HG02759 (cell line): ENCODE measurements around the gene KIRREL3.
"Not testable (repeated sequence)": the region's sequence is repeated elsewhere in the genome, so short reads cannot be mapped to it uniquely, and the experiment has no call there.

Experiments used
- ATAC-seq: cut with Tn5 transposase; IDR thresholded peaks from one replicate; pipeline ENCODE4 v1.9.1; 2021; ENCODE audit warnings: mild to moderate bottlenecking, moderate library complexity; ENCODE audit not compliant: unreplicated experiment

Gene KIRREL3

DNA sequence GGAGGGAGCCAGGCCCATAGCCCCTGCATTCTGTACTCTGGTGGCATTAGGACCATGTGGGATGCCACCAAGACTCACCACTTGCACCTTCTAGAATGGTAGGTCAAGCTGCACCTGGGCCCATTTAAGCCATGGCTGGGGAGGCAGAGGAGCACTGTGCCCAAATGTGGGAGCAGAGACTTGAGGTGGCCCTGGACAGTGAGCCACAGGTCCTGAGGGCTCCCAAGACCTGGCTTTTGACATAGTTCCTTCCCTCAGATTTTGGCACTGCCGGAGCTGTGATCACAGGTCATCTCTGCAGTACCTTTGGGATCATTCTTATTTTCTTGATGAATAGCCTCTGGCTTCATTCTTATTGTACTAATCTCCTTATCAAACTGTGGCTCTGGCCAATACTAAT is 601.8 kb downstream of the KIRREL3 start:
- no peak for ATAC-seq

DNA sequence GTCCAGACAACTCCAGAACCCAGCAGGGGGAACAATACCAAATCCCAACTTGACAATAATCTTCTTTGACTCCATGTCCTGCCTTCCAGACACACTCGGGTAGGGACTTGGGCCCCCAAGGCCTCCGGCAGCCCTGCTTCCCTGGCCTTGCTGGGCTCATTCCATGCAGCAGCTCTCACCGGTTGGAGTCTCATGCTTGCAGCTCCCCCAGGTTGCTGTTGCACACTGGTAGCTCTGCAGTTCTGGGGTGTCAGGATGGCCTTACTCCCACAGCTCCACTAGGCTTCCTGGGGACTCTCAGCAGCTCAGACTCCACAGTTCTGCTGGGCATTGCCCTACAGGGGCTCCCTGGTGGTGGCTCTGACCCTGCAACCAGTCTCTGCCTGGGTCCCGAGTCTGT is 602.3 kb downstream of the KIRREL3 start:
- no peak for ATAC-seq

DNA sequence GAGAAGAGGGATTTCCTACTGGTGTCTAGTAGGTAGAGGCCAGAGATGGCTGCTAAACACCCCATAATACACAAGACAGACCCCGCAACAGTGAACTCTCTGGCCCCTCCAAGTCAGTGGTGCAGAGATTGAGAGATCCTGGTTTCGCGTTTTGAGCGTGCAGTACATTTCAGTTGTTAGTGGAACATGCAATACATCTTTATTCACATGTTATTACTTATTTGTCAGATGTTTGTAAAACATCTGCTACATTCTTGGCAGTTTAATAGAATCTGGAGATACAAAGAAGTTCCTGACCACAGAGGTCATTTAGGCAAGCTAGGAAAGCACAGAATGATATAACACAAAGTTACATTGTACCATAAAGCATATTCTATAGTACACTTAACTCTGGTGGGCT is 603.6 kb downstream of the KIRREL3 start:
- ATAC-seq = no peak

DNA sequence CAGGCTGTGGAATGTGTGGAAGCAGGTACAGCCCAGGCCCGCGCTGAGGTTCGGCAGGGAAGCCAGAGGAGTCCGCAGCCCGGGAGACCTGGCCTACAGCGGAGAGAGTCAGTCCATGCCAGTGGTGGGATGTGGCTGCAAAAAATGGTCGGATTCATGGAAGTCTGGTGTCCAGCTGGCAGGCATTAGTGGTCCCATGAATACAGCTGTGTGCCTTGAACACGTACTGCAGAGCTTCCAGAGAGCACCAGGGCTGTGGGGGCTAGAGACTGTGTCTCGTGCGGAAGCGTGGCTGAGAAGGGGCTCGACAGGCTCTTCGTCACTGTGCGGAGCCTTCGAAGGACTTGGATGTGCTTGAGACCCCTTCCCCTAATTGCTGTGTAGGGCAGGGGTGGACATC is 604.3 kb downstream of the KIRREL3 start:
- ATAC-seq = not testable (repeated sequence)

DNA sequence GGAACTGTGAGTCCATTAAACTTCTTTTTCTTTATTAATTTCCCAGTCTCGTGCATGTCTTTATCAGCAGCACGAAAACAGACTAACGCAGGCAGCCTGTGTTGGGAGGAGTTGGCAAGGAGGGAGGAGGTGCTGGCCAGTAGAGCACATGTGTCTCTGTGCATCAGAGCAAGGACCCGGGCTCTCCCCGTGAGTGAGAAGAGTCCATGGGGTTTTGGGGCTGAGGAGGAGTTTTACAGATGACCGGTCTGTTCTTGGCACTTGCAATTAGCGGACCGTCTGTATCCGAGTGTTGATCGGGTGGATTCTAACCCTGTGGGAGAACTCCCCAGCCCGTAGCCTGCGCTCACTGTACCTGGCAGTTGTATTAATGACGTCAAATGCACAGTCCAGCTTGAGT is 604.8 kb downstream of the KIRREL3 start:
- ATAC-seq = not testable (repeated sequence)

DNA sequence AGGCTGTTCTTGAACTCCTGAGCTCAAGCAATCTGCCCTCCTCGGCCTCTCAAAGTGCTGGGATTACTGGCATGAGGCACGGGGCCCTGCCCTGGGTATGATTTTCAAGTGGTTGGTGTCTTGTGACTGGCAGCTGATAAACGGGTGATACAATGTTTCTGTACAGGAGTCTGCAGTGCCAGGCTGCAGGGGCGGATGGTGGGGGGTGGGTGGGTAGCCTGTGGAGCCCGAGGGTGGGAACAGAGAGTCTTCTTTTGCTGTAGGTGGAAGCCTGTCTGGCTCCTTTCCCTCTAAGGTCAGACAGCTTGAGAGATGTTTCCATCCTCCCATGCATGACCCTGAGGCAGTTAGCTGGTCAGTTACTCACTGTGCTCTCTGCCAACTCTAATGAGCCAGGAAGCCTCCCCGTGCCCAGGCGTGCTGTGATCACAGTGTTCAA is 605.9 kb downstream of the KIRREL3 start:
- ATAC-seq = not testable (repeated sequence)

DNA sequence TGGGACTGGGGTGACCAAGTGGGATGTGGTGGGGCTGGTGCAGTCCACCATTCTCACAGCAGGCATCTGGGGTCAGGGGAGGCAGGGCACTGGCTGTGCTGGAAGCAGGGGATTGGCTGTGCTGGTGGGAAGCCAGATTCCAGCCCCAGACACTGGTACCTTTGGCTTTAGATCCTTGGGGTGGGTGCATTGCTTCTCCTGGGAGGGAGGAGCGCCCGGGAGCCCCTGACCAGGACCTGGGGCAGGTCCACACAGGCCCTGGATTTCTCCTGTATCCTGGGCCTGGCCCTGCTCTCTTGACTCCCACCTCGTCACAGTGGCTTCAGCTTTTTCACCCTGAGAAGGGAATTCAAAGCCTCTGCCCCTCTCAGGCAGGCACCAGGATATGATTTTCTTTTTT is 606.5 kb downstream of the KIRREL3 start:
- no peak for ATAC-seq

DNA sequence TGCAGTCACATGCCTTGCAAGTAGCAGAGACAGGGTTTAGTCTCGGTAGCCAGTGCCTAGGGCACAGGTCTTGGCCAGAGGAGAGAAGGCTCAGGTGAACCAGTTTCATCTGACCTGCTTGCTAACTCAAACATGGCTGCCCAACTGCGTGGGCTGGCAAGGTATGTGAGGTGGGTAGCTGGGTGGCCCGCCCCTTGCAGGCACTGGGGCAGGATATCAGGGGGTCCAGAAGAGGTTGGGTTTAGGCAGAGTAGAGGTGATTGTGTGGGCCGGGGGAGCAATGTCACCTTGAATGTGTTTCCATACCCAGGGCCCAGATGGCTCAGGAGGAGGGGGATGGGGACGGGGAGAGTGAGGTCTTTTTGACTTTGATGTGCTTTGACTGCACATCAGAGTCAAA is 607.4 kb downstream of the KIRREL3 start:
- no peak for ATAC-seq

DNA sequence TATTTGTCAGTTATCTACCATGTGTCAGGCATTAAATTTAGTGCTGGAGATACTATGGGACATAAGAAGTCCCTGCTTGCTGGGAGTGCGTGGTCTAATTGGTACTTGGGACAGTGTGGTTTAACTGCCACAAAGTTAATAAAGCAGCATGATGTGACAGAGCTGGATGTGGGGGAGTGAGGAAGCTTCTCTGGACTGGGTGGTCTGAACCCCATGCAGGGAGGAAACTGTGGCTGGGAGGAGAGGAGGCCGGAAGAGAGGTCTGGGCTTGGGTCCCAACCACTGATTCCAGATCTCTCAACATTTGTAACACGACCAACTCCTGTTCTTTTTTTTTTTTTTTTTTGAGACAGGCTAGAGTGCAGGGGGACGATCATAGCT is 607.9 kb downstream of the KIRREL3 start:
- peak; percentile 30 for ATAC-seq

DNA sequence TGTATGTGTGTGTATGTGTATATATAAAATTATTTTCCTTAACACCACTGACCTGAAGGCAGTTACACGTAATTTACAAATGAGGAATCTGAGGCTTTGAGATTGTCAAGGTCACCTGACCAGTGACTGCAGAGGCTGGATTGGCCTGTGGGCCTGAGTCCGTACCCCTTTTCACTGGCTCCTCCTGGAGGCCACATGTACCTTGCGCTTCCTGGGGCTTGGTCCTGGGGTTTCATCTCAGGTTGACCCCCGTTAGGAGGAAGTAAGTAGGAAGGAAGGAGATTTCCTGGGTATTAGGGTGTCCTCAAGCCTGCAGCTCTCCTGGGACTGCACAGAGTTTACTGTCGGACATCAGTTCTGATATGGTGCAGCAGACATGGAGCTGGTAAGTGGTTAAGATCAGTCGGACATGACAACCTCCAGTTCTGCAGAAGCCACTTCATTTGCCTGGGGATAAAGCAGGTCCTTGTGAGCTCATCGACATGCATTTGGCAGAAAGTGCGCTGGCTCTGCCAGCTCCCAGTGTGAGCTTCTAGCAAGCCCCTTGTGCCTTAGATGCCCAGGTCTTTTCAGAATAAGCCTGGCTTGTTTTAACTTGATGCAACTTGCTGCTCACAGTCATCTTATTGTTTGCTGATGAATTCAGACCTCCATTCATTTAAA is 608.5 kb downstream of the KIRREL3 start:
- peak; percentile 76 for ATAC-seq

DNA sequence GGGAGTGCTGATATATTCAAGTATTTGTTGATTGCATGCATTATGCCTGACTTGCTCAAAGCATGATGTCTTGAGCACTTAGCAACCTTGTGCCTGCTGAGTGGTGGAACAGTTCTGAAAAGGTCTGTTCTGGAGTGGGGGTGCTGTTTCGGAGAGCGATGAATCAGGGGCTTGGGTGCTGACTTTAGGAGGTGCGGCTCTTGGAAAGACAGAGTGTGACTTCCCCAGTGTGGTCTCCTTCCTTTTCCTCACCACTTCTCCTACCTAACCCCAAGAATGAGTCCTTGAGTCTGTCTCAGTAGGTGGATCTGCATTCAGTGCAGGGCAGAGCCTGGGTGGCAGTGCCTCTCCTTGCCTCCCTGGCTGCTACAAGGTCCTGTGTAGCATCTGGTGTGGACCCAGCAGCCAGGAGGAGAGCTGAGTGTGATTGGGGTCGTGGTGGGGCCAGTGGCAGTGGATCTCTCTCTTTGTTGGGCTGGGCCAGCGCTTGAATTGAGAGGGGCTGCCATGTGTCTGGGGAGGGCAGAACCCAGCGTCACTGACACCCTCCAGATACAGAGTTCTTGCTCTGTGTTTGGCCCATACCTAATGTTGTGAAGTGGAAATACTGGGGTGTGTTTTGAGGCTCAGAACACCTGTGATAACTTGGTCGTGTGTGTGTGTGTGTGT is 609.1 kb downstream of the KIRREL3 start:
- no peak for ATAC-seq

DNA sequence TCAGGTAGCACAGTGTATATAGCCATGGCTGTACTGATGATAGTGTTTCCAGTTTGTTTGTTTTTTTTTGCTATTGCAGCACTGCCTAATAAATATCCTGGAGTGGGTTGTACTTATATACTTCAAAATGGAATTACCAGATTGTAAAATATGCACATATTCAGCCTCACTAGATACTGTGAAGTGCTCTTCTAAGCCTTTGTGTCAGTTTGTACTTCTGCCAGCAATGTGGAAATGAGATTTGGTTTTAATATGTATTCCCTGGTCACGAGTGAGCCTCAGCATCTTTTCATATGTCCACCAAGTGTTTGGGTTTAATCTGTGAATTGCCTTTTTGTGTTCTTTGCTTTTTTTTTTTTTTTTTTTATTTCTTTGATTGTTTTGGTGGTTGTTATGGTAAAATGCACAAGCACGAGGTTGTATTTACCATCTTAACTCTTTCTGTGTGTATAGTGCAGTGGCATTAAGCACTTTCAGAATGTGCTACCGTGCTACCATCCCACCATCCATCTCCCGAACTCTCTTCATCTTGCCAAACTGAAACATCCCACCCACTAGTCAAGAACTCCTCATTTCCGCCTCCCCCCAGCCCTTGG is 610.2 kb downstream of the KIRREL3 start:
- no peak for ATAC-seq

DNA sequence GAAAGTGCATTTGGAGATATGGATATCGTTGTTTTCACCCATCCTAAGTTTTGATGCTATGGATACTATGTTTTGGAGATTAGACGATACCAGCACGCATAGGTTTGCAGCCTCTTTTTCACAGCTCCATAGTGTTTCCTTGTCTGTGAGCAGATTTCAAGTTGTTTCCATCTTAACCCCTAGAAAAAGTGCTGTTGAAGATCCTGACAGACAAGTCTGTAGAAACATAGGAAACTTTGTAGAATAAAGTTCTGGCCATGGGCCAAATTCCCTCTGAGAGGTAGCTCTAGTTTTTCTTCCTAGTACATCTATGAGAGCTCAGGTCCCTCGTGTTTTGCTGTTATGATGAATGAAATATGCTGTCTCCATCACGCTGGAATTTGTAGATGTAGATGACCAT is 612.7 kb downstream of the KIRREL3 start:
- ATAC-seq = no peak

DNA sequence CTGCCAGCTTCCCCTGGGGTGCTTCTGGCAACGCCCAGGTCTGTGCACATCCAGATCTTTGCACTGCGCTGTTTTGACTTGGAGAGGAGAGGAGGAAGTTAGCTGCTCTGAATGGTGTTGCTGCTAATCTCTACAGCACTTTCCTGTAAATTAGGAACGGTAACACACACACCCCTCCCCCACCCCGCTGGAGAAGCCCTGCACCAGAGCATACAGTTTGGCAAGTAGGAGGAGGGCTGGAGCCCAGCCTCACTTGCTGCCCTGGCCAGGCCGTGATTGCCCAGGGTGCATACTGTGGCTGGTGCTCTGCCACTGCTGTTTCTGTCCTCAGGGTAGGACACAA is 613.9 kb downstream of the KIRREL3 start:
- not testable (repeated sequence) for ATAC-seq

DNA sequence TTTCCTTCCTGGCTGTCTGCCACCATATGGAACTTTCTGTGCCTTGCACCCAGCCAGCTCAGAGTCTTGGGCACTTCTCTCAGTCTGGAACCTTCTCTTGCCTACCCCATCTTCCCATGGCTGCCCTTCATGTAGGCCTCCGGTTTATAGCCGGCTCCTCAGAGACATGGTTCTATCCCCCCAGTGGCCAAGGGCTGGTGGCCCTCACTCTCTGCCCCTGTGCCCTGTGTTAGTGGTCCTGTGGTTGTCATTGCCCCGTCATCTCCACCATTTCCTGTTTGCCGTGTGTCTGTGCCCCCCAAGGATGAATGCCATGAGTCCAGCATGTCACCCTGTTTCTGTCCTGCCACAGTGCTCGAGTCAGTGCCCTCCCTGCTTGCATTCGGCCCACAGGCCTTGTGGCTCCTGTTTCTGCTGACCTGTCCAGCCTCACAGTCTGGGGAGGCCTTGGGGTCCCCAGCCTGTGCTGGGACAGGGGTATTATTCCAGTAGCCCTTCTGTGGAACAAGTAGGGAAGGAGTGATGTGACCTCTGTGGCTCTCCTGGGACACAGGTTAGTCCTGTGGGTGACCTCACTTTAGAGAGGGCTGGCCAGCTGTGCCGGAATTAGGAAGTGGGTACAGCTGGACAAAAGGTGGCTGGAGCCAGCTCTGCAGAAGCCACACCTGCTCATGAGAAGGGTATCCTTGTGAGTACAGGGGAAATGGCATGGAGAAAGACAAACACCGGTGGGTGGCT is 614.4 kb downstream of the KIRREL3 start:
- ATAC-seq = no peak

DNA sequence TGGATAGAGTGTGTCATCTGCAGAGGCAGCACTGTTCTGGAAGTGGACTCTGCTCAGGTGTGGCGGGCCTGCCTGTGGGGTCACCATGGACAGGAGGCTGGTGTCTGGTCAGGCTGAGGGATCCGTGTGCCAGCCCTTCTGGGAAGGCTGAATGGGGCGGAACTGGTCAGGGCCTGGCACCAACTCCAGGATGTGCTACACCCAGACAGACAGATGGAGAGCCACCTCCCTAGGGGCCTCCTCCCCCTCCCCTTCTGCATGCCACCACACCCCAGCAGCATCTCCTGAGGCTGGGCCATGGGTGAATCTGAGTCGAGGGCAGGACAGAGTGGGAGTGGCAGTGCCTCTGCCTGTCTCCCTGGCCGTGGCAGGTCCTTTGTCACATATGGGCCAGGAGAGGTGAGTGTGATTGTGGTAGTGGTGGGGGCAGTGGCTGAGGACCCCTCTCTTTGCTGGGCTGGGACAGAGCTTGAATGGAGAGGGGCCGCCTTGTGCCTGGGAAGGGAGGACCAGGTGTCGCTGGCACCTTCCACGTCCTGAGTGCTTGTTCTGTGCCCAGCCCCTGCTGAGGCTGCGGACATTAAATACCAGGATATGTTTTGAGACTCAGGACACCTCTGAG is 616.0 kb downstream of the KIRREL3 start:
- no peak for ATAC-seq

DNA sequence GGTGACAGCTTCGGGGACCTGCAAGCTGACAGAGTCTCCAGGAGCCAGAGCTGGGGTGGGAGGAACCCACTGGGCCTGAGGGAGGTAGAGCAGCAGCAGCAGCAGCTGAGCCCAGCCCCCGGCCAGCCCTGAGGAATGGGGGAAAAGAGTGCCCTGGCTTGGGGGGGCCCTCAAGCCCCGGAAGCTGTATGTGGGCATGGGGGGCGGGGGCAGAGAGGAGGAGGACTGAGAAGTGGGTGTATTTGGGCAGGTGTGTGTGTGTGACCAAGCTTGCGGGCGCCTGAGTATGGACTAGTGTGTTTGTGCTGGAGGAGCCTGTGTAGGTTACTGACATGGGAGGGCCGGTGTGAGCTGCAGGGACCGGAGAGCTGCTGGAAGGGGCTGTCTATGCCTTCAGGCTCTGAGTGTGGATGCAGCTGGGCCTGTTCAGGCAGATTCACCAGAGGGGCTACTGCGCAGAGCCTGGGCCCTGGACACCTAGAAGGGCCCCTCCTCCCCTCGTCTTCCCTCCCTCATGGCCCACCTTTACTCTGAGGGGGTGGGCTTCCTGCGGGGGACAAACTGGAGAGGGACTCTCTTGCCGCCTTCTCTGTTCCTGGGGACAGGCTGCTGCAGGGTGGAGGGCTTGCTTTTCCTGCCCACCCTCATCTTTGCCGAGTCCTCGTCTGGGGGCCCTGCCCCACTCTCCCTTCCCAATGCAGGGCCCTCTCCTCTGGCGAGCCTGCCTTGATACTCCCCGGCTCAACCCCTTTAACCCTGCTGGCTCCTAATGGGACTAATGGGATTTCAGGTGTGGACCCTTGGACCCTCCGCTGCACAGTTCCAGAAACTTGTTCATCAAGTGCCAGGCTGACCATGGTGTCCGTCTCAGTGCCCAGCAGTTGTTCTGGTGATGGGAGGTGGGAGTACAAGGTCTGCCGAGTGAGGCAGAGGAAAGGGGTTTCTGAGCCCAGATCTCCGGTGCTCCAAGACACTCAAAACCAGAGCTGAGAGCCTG is 616.9 kb downstream of the KIRREL3 start:
- ATAC-seq = no peak

DNA sequence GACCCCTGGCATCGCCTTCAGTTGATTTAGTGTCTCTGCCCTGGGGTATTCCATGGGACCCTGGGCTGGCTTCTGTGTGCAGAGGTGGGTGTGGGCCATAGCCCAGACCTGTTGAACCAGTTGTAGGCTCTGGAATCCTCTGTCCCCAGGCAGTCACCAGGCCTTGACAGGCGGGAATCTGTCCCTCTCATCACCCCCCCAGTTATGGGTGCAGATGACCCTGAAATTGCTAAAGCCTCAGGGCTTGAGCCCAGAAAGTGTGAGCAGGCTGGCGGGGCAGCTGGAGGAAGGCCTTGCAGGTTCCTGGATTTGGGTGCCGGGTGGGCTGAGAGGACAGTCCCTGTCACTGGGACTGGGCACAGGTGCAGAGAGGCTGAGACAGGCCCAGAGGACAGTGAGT is 617.9 kb downstream of the KIRREL3 start:
- not testable (repeated sequence) for ATAC-seq

DNA sequence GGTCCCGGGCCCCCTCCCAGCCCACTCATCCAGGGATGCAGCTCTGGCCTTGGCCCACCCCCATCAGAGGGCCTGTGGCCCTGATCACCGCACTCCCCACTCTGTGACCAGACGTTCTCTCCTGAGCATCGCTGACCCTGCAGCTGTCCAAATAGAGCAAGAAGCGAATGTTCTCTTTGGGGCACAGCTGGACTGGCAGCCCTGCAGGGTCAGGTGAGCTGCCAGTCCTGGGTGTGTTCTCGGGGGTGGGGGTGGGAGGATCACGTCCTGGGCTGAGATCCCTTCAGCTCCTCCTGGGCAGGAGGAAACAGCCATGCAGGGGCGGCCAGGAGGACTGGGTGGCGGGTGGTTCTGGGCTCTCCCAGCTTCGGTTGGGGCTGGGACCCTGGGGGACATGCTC is 618.6 kb downstream of the KIRREL3 start:
- ATAC-seq = not testable (repeated sequence)

DNA sequence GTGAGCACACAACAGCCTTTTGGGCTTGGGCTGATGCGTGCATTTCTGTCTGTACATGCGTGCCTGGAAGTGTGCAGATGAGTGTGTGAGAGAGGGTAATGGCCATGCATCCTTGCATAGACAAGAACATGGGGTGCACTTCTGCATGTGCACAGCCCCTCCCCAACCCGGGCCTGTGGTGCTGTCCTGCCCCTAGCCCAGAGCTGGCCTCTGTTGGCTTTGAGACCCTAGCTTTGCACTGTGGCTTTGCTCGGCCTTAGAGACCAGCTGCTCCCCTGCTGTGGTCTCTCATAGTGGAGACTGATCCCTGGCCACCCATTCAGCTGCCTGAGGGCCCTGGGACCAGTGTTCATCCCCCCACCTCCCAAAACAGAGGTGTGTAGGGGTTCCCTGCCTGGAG is 619.7 kb downstream of the KIRREL3 start:
- no peak for ATAC-seq
